Mesendoderm (in vitro differentiated cells): ENCODE data around the gene GAS6.
"Not testable (repeated sequence)": the region's sequence is repeated elsewhere in the genome, so short reads cannot be mapped to it uniquely, and the experiment has no call there.

Experiments
- DNase-seq: peaks from one replicate; pipeline ENCODE4 v3.0.0; 2013
- H2AK5ac ChIP-seq: 2 replicates; pipeline ENCODE4 v1.6.1; 2013; ENCODE audit warnings: low read length, inconsistent platforms
- H2BK120ac ChIP-seq: 2 replicates; pipeline ENCODE4 v1.6.1; 2013; ENCODE audit warnings: low read depth, mild to moderate bottlenecking, low read length, moderate library complexity, mixed read lengths
- H2BK15ac ChIP-seq: replicated peaks from 2 replicates; pipeline ENCODE4 v1.6.1; 2013; ENCODE audit warnings: low read depth, mild to moderate bottlenecking, moderate library complexity
- H2BK5ac ChIP-seq: 2 replicates; pipeline ENCODE4 v1.6.1; 2013; ENCODE audit warnings: low read length, inconsistent platforms
- H3K18ac ChIP-seq: 2 replicates; pipeline ENCODE4 v1.6.1; 2013; ENCODE audit warnings: mild to moderate bottlenecking, low read length, mixed read lengths
- H3K23ac ChIP-seq: one replicate; pipeline ENCODE4 v1.6.1; 2013; ENCODE audit warnings: low read length
- H3K27ac ChIP-seq: 2 replicates; pipeline ENCODE4 v1.5.1; 2013; ENCODE audit warnings: low read depth, mild to moderate bottlenecking, inconsistent platforms, low read length, moderate library complexity
- H3K27me3 ChIP-seq: 2 replicates; pipeline ENCODE4 v1.6.1; 2013; ENCODE audit warnings: low read length, control low read depth, mild to moderate bottlenecking, inconsistent platforms; ENCODE audit not compliant: insufficient read depth, poor library complexity
- H3K36me3 ChIP-seq: 2 replicates; pipeline ENCODE4 v1.6.1; 2013; ENCODE audit warnings: low read length, inconsistent platforms; ENCODE audit not compliant: control insufficient read depth, insufficient read depth
- H3K4ac ChIP-seq: one replicate; pipeline ENCODE4 v1.6.1; 2013; ENCODE audit warnings: low read depth, mild to moderate bottlenecking, low read length, moderate library complexity
- H3K4me1 ChIP-seq: 2 replicates; pipeline ENCODE4 v1.6.1; 2013; ENCODE audit warnings: low read depth, low read length, inconsistent platforms; ENCODE audit not compliant: control insufficient read depth
- H3K4me2 ChIP-seq: 2 replicates; pipeline ENCODE4 v1.6.1; 2013; ENCODE audit warnings: low read length
- H3K4me3 ChIP-seq: 2 replicates; pipeline ENCODE4 v1.5.1; 2013; ENCODE audit warnings: mild to moderate bottlenecking, low read length
- H3K56ac ChIP-seq: one replicate; pipeline ENCODE4 v1.6.1; 2013; ENCODE audit warnings: low read length
- H3K79me1 ChIP-seq: 2 replicates; pipeline ENCODE4 v1.6.1; 2013; ENCODE audit warnings: low read length, inconsistent platforms
- H3K79me2 ChIP-seq: 2 replicates; pipeline ENCODE4 v1.6.1; 2013; ENCODE audit warnings: mild to moderate bottlenecking, low read length; ENCODE audit not compliant: control insufficient read depth, insufficient read depth
- H3K9ac ChIP-seq: 2 replicates; pipeline ENCODE4 v1.6.1; 2013; ENCODE audit warnings: low read length, inconsistent platforms
- H4K5ac ChIP-seq: one replicate; pipeline ENCODE4 v1.6.1; 2013; ENCODE audit warnings: low read length
- H4K8ac ChIP-seq: one replicate; pipeline ENCODE4 v1.6.1; 2013; ENCODE audit warnings: low read depth, mild to moderate bottlenecking, control low read depth, low read length, moderate library complexity
- WGBS: extraction: QIAGEN DNeasy Blood & Tissue Kit; methylation state at CpG from one replicate; pipeline ENCODE4 v1.1.7; 2013; ENCODE audit warnings: low lambda C conversion rate, missing lambda C conversion rate; ENCODE audit not compliant: insufficient coverage; ENCODE audit errors: extremely low coverage; 5-methylcytosine and 5-hydroxymethylcytosine counted together

The GAS6 gene

GRCh38 chr13:113832631-113833030 is 31.2 kb downstream of the GAS6 start:
- Histone ChIP-seq H2BK120ac (no peak overlapping the region), H4K8ac (no peak overlapping the region), H3K4ac (no peak overlapping the region), H3K18ac (no peak overlapping the region), H4K5ac (no peak overlapping the region), H3K79me1 (no peaks in the 10 kb centered on the region), H3K4me3 (no peak overlapping the region), H3K27me3 (no peaks in the 10 kb centered on the region), H2BK15ac (no peak overlapping the region), H3K9ac (no peak overlapping the region), H3K36me3 (no peaks in the 10 kb centered on the region), H3K4me2 (no peak overlapping the region), H3K79me2 (no peaks in the 10 kb centered on the region), H2BK5ac (no peak overlapping the region), H3K27ac (no peak overlapping the region), H3K4me1 (peaks cover 3% of the 10 kb centered on the region), H3K56ac (no peak overlapping the region), H2AK5ac (no peak overlapping the region), H3K23ac (no peak overlapping the region)
- no CpG with 5 or more reads among the region's 23 CpGs for WGBS
- DNase-seq, result no peak

GRCh38 chr13:113832205-113832604 is 31.7 kb downstream of the GAS6 start:
- Histone ChIP-seq H3K4ac (no peak overlapping the region), H3K79me1 (no peaks in the 10 kb centered on the region), H3K23ac (no peak overlapping the region), H3K18ac (no peak overlapping the region), H3K27me3 (no peaks in the 10 kb centered on the region), H3K56ac (no peak overlapping the region), H4K5ac (no peak overlapping the region), H3K79me2 (no peaks in the 10 kb centered on the region), H3K4me3 (no peak overlapping the region), H3K4me1 (peaks cover under 1% of the 10 kb centered on the region), H3K27ac (no peak overlapping the region), H3K4me2 (no peak overlapping the region), H2BK5ac (no peak overlapping the region), H3K36me3 (no peaks in the 10 kb centered on the region), H2AK5ac (no peak overlapping the region), H3K9ac (no peak overlapping the region), H4K8ac (no peak overlapping the region), H2BK120ac (no peak overlapping the region), H2BK15ac (no peak overlapping the region)
- WGBS, result no CpG with 5 or more reads among the region's 19 CpGs
- no peak for DNase-seq

DNA sequence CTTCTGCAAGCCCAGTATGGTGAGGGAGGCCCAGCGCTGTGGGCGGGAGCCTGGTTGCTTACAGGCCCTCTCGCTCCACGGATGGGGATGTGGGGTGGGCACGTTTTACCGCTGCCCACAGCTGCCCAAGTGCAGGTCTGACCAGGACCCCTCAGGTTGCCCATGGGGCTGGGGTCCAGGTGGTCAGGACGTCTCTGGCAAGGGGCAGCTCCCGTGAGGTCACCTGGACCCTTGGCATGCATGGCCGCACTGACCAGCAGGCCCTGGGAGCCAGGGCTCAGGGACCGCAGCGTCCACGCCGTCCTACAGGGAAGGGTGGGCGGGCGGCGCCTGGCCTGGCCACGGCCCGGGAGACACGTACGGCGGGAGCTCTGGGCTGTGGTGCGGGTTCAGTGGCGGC is 32.8 kb downstream of the GAS6 start:
- no peak overlapping the region for H2AK5ac ChIP-seq
- no peak overlapping the region for H2BK120ac ChIP-seq
- no peak overlapping the region for H3K4me2 ChIP-seq
- no peak overlapping the region for H3K4me3 ChIP-seq
- H3K4ac ChIP-seq, result no peak overlapping the region
- no CpG with 5 or more reads among the region's 23 CpGs for WGBS
- H3K27ac ChIP-seq, result no peak overlapping the region
- no peaks in the 10 kb centered on the region for H3K36me3 ChIP-seq
- no peak overlapping the region for H4K5ac ChIP-seq
- H3K9ac ChIP-seq, result no peak overlapping the region
- no peak overlapping the region for H3K18ac ChIP-seq
- H2BK5ac ChIP-seq, result no peak overlapping the region
- DNase-seq, result no peak
- H3K79me1 ChIP-seq, result no peaks in the 10 kb centered on the region
- H3K27me3 ChIP-seq, result no peaks in the 10 kb centered on the region
- no peak overlapping the region for H3K23ac ChIP-seq
- H3K79me2 ChIP-seq, result no peaks in the 10 kb centered on the region
- no peak overlapping the region for H2BK15ac ChIP-seq
- no peak overlapping the region for H4K8ac ChIP-seq
- no peaks in the 10 kb centered on the region for H3K4me1 ChIP-seq
- H3K56ac ChIP-seq, result no peak overlapping the region

DNA sequence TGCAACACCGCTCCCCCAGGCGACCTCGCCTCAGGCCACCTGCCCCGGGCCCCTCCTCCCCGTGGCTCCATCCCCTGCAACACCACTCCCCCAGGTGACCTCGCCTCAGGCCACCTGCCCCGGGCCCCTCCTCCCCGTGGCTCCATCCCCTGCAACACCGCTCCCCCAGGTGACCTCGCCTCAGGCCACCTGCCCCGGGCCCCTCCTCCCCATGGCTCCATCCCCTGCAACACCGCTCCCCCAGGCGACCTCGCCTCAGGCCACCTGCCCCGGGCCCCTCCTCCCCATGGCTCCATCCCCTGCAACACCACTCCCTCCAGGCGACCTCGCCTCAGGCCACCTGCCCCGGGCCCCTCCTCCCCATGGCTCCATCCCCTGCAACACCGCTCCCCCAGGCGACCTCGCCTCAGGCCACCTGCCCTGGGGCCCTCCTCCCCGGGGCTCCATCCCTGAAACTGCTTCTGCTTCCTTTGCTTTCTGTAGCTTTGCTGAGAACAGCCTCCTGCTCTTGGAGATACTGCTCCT is 33.4 kb downstream of the GAS6 start:
- not testable (repeated sequence) for H3K36me3 ChIP-seq, DNase-seq, H3K4me1 ChIP-seq, H4K8ac ChIP-seq, H2BK15ac ChIP-seq, H3K4ac ChIP-seq, H3K79me2 ChIP-seq, H3K18ac ChIP-seq, H3K79me1 ChIP-seq, H2BK5ac ChIP-seq, H3K23ac ChIP-seq, H2BK120ac ChIP-seq, H3K9ac ChIP-seq, H4K5ac ChIP-seq, H2AK5ac ChIP-seq, H3K27ac ChIP-seq, H3K27me3 ChIP-seq, H3K56ac ChIP-seq, H3K4me3 ChIP-seq, H3K4me2 ChIP-seq
- no CpG with 5 or more reads among the region's 22 CpGs for WGBS

DNA sequence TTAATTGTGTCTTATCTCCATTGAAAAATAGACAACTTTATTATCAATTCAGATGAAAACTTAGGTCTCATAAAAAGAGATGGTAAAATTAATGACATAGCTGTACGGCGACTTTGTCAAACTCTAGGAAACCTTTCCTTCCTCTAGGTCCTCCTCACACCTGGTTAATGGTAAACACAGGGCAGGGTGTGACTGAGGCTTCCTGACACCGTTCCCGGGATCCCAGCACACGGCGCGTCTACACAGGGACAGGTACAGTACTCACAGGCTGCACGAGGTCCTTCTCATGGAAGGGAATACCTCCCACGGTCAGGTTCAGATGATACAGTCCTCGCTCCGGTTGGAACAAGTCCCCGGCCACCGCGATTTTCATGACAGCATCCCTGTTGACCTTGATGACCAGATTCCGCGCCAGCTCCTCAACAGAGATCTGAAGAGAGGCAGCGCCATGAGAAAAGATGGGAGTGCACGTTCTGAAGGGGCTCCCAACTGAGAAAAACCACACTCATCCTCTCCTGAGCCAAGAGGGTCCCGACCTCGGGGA is 35.5 kb downstream of the GAS6 start:
- H3K79me2 ChIP-seq, result no peaks in the 10 kb centered on the region
- no peak overlapping the region for H3K4me3 ChIP-seq
- H3K23ac ChIP-seq, result no peak overlapping the region
- no peak overlapping the region for H3K4me2 ChIP-seq
- no peak overlapping the region for H2AK5ac ChIP-seq
- no peak overlapping the region for H3K27ac ChIP-seq
- H2BK120ac ChIP-seq, result no peak overlapping the region
- H3K36me3 ChIP-seq, result no peaks in the 10 kb centered on the region
- no peak overlapping the region for H3K18ac ChIP-seq
- no peak overlapping the region for H3K4ac ChIP-seq
- H3K4me1 ChIP-seq, result no peaks in the 10 kb centered on the region
- H3K27me3 ChIP-seq, result no peaks in the 10 kb centered on the region
- H3K9ac ChIP-seq, result no peak overlapping the region
- H3K56ac ChIP-seq, result no peak overlapping the region
- no peaks in the 10 kb centered on the region for H3K79me1 ChIP-seq
- no CpG with 5 or more reads among the region's 20 CpGs for WGBS
- DNase-seq, result no peak
- H4K5ac ChIP-seq, result no peak overlapping the region
- H2BK15ac ChIP-seq, result no peak overlapping the region
- no peak overlapping the region for H2BK5ac ChIP-seq
- H4K8ac ChIP-seq, result no peak overlapping the region

DNA sequence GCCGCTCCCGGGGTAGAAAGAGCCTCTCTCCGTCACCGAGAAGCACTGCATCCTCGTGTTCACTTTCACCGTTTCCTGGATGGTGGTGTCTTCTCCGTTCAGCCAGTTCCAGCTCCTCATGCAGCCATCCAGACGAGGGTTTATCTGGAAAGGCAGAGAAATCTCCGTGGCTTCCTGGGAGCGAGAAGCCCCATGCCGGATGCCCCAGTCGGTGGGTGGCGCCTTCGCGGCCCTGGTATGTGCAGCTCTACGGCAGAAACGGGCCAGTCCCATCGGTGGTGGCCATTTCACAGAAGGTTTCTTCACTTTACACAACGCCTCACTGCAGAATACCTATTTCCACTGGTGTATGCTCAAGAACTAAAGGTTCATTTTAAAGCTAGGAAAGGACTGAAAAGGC is 36.9 kb downstream of the GAS6 start:
- Histone ChIP-seq H2AK5ac (no peak overlapping the region), H3K18ac (no peak overlapping the region), H3K4me2 (no peak overlapping the region), H3K56ac (no peak overlapping the region), H2BK15ac (no peak overlapping the region), H3K4me1 (no peaks in the 10 kb centered on the region), H3K23ac (no peak overlapping the region), H4K5ac (no peak overlapping the region), H3K4ac (no peak overlapping the region), H3K9ac (no peak overlapping the region), H2BK5ac (no peak overlapping the region), H3K36me3 (no peaks in the 10 kb centered on the region), H3K79me1 (no peaks in the 10 kb centered on the region), H3K79me2 (no peaks in the 10 kb centered on the region), H4K8ac (no peak overlapping the region), H3K4me3 (no peak overlapping the region), H2BK120ac (no peak overlapping the region), H3K27ac (no peak overlapping the region), H3K27me3 (no peaks in the 10 kb centered on the region)
- WGBS, result no CpG with 5 or more reads among the region's 19 CpGs
- DNase-seq, result no peak
